ENCODE measurements around the gene SRCAP. TPM values are rescaled to one million over a fixed set of nuclear protein-coding genes. Genes with fewer than 3 reads are reported as not detected.

SRCAP gene
- total RNA-seq, 1 experiment from 2014 or later = 16.1 TPM

DNA sequence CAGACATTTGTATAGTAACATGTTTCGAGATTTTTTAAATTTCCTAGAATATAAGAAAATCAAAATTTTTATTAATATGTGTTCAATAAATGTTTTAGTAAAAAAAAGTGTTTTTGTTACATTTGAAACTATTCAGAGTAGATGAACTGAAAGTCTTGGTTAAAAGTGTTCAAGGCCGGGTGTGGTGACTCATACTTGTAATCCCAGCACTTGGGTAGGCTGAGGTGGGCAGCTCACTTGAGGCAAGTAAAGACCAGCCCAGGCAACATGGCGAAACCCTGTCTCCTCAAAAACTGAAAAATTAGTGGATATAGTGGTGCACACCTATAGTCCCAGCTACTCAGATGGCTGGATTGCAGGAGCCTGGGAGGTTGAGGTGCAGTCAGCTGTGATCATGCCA lies 32.4 kb downstream of the SRCAP start:
- DNase-seq (ENCODE audit: low read depth) = no peak

GRCh38 chr16:30736995-30737793 lies 38.2 kb downstream of the SRCAP start:
- DNase-seq (ENCODE audit: low read depth) = no peak

DNA sequence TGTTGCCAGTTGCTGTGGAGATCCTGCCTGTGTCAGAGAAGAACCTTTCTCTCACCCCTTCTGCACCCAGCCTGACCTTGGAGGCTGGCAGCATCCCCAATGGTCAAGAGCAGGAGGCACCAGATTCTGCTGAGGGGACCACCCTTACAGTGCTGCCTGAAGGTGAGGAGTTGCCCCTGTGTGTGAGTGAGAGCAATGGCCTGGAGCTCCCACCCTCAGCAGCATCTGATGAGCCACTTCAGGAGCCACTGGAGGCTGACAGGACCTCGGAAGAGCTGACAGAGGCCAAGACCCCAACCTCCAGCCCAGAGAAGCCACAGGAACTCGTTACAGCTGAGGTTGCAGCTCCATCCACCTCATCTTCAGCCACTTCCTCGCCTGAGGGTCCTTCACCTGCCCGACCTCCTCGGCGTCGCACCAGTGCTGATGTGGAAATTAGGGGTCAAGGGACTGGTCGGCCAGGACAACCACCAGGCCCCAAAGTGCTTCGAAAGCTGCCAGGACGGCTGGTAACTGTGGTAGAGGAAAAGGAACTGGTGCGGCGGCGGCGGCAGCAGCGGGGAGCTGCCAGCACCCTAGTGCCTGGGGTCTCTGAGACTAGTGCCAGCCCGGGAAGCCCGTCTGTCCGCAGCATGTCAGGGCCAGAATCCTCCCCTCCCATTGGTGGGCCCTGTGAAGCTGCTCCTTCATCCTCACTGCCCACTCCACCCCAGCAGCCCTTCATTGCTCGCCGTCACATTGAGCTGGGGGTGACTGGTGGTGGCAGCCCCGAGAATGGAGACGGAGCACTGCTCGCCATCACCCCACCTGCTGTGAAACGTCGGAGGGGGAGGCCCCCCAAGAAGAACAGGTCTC lies 39.0 kb downstream of the SRCAP start:
- DNase-seq (ENCODE audit: low read depth) = no peak

DNA sequence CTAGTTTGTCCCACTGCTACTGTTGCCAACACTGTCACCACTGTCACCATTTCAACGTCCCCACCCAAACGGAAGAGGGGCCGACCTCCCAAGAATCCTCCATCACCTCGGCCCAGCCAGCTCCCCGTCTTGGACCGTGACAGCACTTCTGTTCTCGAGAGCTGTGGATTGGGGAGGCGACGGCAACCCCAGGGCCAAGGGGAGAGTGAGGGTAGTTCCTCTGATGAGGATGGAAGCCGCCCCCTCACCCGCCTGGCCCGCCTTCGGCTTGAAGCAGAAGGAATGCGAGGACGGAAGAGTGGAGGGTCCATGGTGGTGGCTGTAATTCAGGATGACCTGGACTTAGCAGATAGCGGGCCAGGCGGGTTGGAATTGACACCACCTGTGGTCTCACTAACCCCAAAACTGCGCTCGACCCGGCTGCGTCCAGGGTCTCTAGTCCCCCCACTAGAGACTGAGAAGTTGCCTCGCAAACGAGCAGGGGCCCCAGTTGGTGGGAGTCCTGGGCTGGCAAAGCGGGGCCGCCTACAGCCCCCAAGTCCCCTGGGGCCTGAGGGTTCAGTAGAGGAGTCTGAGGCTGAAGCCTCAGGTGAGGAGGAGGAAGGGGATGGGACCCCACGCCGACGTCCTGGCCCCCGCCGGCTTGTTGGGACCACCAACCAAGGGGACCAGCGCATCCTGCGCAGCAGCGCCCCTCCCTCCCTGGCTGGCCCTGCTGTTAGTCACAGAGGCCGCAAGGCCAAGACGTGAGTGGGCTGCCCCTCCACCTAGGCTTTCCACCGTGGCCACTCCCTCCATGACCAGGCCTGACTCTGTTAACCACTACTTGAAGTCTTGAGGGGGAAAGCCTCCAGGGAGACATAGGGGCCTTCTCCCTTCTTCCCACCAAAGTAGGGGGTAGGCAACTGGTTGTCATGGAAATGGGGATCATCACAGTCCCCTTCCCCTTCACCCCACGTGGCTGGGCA lies 40.3 kb downstream of the SRCAP start:
- DNase-seq (ENCODE audit: low read depth) = no peak

GRCh38 chr16:30740364-30741251 lies 41.6 kb downstream of the SRCAP start:
- DNase-seq (ENCODE audit: low read depth) = peak; percentile 82

DNA sequence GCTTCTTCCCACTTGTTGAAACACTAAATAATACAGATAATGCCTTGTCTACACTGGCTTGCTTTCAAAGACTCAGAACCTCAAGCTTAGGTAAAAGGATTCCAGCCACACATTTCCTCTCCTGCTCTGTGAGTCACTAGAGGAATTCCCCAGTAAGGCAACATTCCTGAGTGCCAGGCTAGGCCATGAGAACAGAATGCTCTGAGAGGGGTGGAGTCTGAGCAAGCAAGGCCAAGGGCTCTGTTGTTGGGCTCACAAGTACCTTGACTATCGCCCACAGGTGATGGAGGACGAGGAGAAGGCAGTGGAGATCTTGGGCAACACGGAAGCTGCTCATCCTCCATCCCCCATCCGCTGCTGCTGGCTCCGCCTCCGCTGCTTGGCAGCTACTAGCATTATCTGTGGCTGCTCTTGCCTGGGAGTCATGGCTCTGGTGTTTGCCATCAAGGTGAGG lies 42.5 kb downstream of the SRCAP start:
- peak; percentile 84 for DNase-seq (ENCODE audit: low read depth)

GRCh38 chr16:30743716-30744115 lies 44.7 kb downstream of the SRCAP start:
- no peak for DNase-seq (ENCODE audit: low read depth)

GRCh38 chr16:30744183-30744582 lies 45.2 kb downstream of the SRCAP start:
- DNase-seq (ENCODE audit: low read depth) = no peak

GRCh38 chr16:30745082-30745481 lies 46.1 kb downstream of the SRCAP start:
- no peak for DNase-seq (ENCODE audit: low read depth)

DNA sequence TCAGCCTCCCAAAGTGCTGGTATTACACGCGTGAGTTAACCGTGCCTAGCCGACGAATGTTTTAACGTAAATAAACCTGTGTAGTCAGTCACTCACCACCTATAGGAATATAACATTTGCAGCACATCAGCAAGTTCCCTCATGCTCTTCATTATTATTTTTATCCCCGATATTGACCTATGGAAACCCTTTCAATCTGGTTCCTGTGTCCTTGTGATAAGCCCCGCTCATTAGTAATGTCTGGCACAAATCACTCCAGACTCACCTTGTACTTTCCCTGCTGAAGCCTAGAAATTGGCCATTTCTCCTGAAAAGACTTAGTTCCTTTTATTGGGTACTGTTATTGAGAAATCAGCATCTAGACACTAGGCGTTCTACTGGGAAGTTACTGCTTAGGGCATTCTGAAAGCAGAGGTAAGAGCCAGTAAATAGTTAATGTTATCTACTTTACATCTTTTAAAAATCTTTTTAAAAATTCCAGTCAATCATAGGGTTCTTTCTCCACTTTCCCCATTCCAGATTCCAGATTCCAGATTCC lies 47.7 kb downstream of the SRCAP start:
- no peak for DNase-seq (ENCODE audit: low read depth)

- DNase-seq (ENCODE audit: low read depth) = no peak
Observed at GRCh38 chr16:30747331-30747730, 48.4 kb downstream of the SRCAP start.

GRCh38 chr16:30747799-30748633 lies 49.0 kb downstream of the SRCAP start, which contains the start of gene PHKG2:
TSS of gene PHKG2 (plus strand) at chr16:30748425. CDS start at chr16:30748821, 396 bp downstream.
- peak; percentile 98 for DNase-seq (ENCODE audit: low read depth)

- DNase-seq (ENCODE audit: low read depth) = peak; percentile 34
Observed at GRCh38 chr16:30748634-30749445, 49.9 kb downstream of the SRCAP start.

GRCh38 chr16:30750201-30750600 lies 51.2 kb downstream of the SRCAP start:
- no peak for DNase-seq (ENCODE audit: low read depth)

DNA sequence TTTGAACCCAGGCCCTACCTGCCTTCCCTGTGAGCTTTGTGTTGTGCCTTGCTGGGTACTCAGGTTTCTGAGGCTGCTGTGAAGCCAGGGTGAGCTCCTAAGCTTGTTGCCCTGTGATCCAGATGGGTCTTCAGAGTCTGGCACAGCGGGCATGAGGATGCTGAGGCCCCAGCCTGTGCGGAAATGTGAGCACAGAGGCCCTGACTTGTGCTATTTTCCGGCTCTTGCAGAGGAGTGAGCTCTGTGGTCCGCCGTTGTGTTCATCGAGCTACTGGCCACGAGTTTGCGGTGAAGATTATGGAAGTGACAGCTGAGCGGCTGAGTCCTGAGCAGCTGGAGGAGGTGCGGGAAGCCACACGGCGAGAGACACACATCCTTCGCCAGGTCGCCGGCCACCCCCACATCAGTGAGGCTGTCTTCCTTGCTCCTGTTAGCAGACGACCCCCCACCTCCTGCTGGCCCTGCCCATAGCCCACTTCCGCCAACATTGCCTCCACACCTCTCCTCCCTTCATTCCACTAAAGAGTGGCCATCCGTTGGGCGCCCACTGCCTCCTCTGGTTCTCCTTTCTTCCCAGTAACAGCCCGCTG lies 52.0 kb downstream of the SRCAP start:
- DNase-seq (ENCODE audit: low read depth) = no peak

- no peak for DNase-seq (ENCODE audit: low read depth)
Observed at GRCh38 chr16:30753596-30753995, 54.6 kb downstream of the SRCAP start.

GRCh38 chr16:30755955-30756780 lies 57.2 kb downstream of the SRCAP start:
- no peak for DNase-seq (ENCODE audit: low read depth)

Data from LHCN-M2 (cell line).